KOPT-K1 (cell line): ENCODE results near the gene OR13C3.
"Not testable (repeated sequence)": the region's sequence is repeated elsewhere in the genome, so short reads cannot be mapped to it uniquely, and the experiment has no call there.

Source experiments
- H3K27ac ChIP-seq: fragments of 200-600 bp; sonication (generic); 2 replicates; pipeline ENCODE4 v1.5.1; 2016; ENCODE audit warnings: antibody characterized with exemption, mild to moderate bottlenecking, low read depth, low read length; ENCODE audit not compliant: poor library complexity, severe bottlenecking
- H3K36me3 ChIP-seq: fragments of 200-600 bp; sonication (generic); 2 replicates; pipeline ENCODE4 v1.5.1; 2017; ENCODE audit warnings: antibody characterized with exemption, mild to moderate bottlenecking, low read length, moderate library complexity; ENCODE audit not compliant: insufficient read depth
- H3K9me3 ChIP-seq: fragments of 200-600 bp; sonication (generic); 2 replicates; pipeline ENCODE4 v1.5.1; 2017; ENCODE audit warnings: antibody characterized with exemption, low read length, mild to moderate bottlenecking; ENCODE audit not compliant: insufficient read depth, poor library complexity, severe bottlenecking

Gene OR13C3

GRCh38 chr9:104536756-104537155, at the start of gene OR13C3:
TSS of gene OR13C3 (minus strand) at chr9:104536856. CDS start at chr9:104536723, 133 bp downstream.
- no peak within 1 kb of the TSS for H3K27ac ChIP-seq
- no peaks in the 10 kb centered on the region for H3K36me3 ChIP-seq
- H3K9me3 ChIP-seq = no peaks in the 10 kb centered on the region

- no peaks in the 10 kb centered on the region for H3K9me3 ChIP-seq
- no peaks in the 10 kb centered on the region for H3K36me3 ChIP-seq
- H3K27ac ChIP-seq = no peak overlapping the region
Measured at GRCh38 chr9:104580562-104580961, 43.9 kb upstream of the OR13C3 start.

GRCh38 chr9:104577263-104577662, 40.6 kb upstream of the OR13C3 start:
- Histone ChIP-seq H3K36me3 (no peaks in the 10 kb centered on the region), H3K9me3 (no peaks in the 10 kb centered on the region), H3K27ac (no peak overlapping the region)

GRCh38 chr9:104575456-104575855, 38.8 kb upstream of the OR13C3 start:
- Histone ChIP-seq H3K36me3 (no peaks in the 10 kb centered on the region), H3K27ac (no peak overlapping the region), H3K9me3 (no peaks in the 10 kb centered on the region)

- H3K27ac ChIP-seq = no peak overlapping the region
- no peaks in the 10 kb centered on the region for H3K9me3 ChIP-seq
- no peaks in the 10 kb centered on the region for H3K36me3 ChIP-seq
Measured at GRCh38 chr9:104572612-104573011, 36.0 kb upstream of the OR13C3 start.

- H3K27ac ChIP-seq = no peak within 1 kb of the TSS
- no peaks in the 10 kb centered on the region for H3K9me3 ChIP-seq
- no peaks in the 10 kb centered on the region for H3K36me3 ChIP-seq
Measured at GRCh38 chr9:104568868-104569267, 32.2 kb upstream of the OR13C3 start, which contains the start of gene OR13C8. TSS of gene OR13C8 (plus strand) at chr9:104569168. CDS start at chr9:104569168, 0 bp downstream.

GRCh38 chr9:104564358-104564757, 27.7 kb upstream of the OR13C3 start:
- Histone ChIP-seq H3K9me3 (no peaks in the 10 kb centered on the region), H3K27ac (no peak overlapping the region), H3K36me3 (no peaks in the 10 kb centered on the region)

GRCh38 chr9:104556830-104557634, 20.4 kb upstream of the OR13C3 start:
- H3K27ac ChIP-seq = no peak overlapping the region
- no peaks in the 10 kb centered on the region for H3K9me3 ChIP-seq
- no peaks in the 10 kb centered on the region for H3K36me3 ChIP-seq

GRCh38 chr9:104555521-104555920, 18.9 kb upstream of the OR13C3 start:
- Histone ChIP-seq H3K36me3 (no peaks in the 10 kb centered on the region), H3K9me3 (no peaks in the 10 kb centered on the region), H3K27ac (no peak overlapping the region)

- H3K9me3 ChIP-seq = no peaks in the 10 kb centered on the region
- H3K36me3 ChIP-seq = no peaks in the 10 kb centered on the region
- no peak overlapping the region for H3K27ac ChIP-seq
Measured at GRCh38 chr9:104553261-104553660, 16.6 kb upstream of the OR13C3 start.

- H3K27ac ChIP-seq = no peak overlapping the region
- no peaks in the 10 kb centered on the region for H3K9me3 ChIP-seq
- H3K36me3 ChIP-seq = no peaks in the 10 kb centered on the region
Measured at GRCh38 chr9:104544644-104545043, 8.0 kb upstream of the OR13C3 start.

GRCh38 chr9:104539275-104539674, 2.6 kb upstream of the OR13C3 start:
- Histone ChIP-seq H3K9me3 (no peaks in the 10 kb centered on the region), H3K27ac (no peak overlapping the region), H3K36me3 (no peaks in the 10 kb centered on the region)

GRCh38 chr9:104527109-104527508, 9.5 kb downstream of the OR13C3 start, which contains the start of gene OR13C4:
TSS of gene OR13C4 (minus strand) at chr9:104527209. CDS start at chr9:104527209, 0 bp downstream.
- no peaks in the 10 kb centered on the region for H3K36me3 ChIP-seq
- no peak within 1 kb of the TSS for H3K27ac ChIP-seq
- H3K9me3 ChIP-seq = no peaks in the 10 kb centered on the region

- H3K36me3 ChIP-seq, H3K9me3 ChIP-seq, H3K27ac ChIP-seq: not testable (repeated sequence)
Measured at GRCh38 chr9:104520241-104520640, 16.4 kb downstream of the OR13C3 start.

GRCh38 chr9:104514901-104515300, 21.8 kb downstream of the OR13C3 start:
- Histone ChIP-seq H3K27ac (no peak overlapping the region), H3K36me3 (no peaks in the 10 kb centered on the region), H3K9me3 (no peaks in the 10 kb centered on the region)

GRCh38 chr9:104506565-104506964, 30.1 kb downstream of the OR13C3 start:
- H3K27ac ChIP-seq = no peak overlapping the region
- H3K9me3 ChIP-seq = no peaks in the 10 kb centered on the region

More at GRCh38 chr9:104506565-104506964, 30.1 kb downstream of the OR13C3 start:
- H3K36me3 ChIP-seq = no peaks in the 10 kb centered on the region
